HEK293 (cell line): Measurements from ENCODE around the gene LCN6.

Experiments used
- AEBP2 ChIP-seq: fragments of 450-650 bp; formaldehyde crosslinking; IDR thresholded peaks from 2 replicates; pipeline ENCODE4 v1.5.1; 2016; ENCODE audit warnings: missing biosample characterization, missing genetic modification characterization, borderline replicate concordance
- GFI1B ChIP-seq: fragments of 450-650 bp; formaldehyde crosslinking; IDR thresholded peaks from 2 replicates; pipeline ENCODE4 v1.5.1; 2016; ENCODE audit warnings: missing biosample characterization, missing genetic modification characterization
- KLF1 ChIP-seq: fragments of 450-650 bp; formaldehyde crosslinking; IDR thresholded peaks from 2 replicates; pipeline ENCODE4 v1.5.1; 2016; ENCODE audit warnings: missing biosample characterization, missing genetic modification characterization
- MYNN ChIP-seq: fragments of 450-650 bp; formaldehyde crosslinking; IDR thresholded peaks from 2 replicates; pipeline ENCODE4 v1.5.1; 2016; ENCODE audit warnings: missing biosample characterization, missing genetic modification characterization, borderline replicate concordance
- SCRT2 ChIP-seq: fragments of 450-650 bp; formaldehyde crosslinking; IDR thresholded peaks from 2 replicates; pipeline ENCODE4 v1.5.1; 2016; ENCODE audit warnings: missing biosample characterization, missing genetic modification characterization
- ZBTB17 ChIP-seq: fragments of 450-650 bp; formaldehyde crosslinking; IDR thresholded peaks from 2 replicates; pipeline ENCODE4 v1.5.1; 2016; ENCODE audit warnings: missing biosample characterization, missing genetic modification characterization
- ZNF121 ChIP-seq: fragments of 450-650 bp; formaldehyde crosslinking; IDR thresholded peaks from 2 replicates; pipeline ENCODE4 v1.5.1; 2016; ENCODE audit warnings: missing biosample characterization, missing genetic modification characterization
- ZNF133 ChIP-seq: fragments of 450-650 bp; formaldehyde crosslinking; IDR thresholded peaks from 2 replicates; pipeline ENCODE4 v1.5.1; 2016; ENCODE audit warnings: missing biosample characterization, missing genetic modification characterization
- ZNF146 ChIP-seq: fragments of 450-650 bp; formaldehyde crosslinking; IDR thresholded peaks from 2 replicates; pipeline ENCODE4 v1.5.1; 2016; ENCODE audit warnings: missing biosample characterization, missing genetic modification characterization
- ZNF155 ChIP-seq: fragments of 450-650 bp; formaldehyde crosslinking; IDR thresholded peaks from 2 replicates; pipeline ENCODE4 v1.5.1; 2016; ENCODE audit warnings: missing biosample characterization, missing genetic modification characterization
- ZNF169 ChIP-seq: fragments of 450-650 bp; formaldehyde crosslinking; IDR thresholded peaks from 2 replicates; pipeline ENCODE4 v1.5.1; 2016; ENCODE audit warnings: missing biosample characterization, missing genetic modification characterization
- ZNF184 ChIP-seq: fragments of 450-650 bp; IDR thresholded peaks from 2 replicates; pipeline ENCODE4 v1.5.1; 2018; ENCODE audit warnings: missing biosample characterization, mild to moderate bottlenecking, missing genetic modification characterization
- ZNF274 ChIP-seq, 2 experiments: fragments of 200-500 bp in 1 of 2; fragments of 450-650 bp in 1 of 2; sonication (Bioruptor generic) in 1 of 2; formaldehyde crosslinking in 1 of 2; IDR thresholded peaks; 2 replicates each; pipeline versions ENCODE4 v1.5.1 to v1.6.1; 2014 to 2016; ENCODE audit warnings: borderline replicate concordance in 1 of 2, inconsistent platforms in 1 of 2, low read length in 1 of 2, missing biosample characterization in 1 of 2, missing genetic modification characterization in 1 of 2
- ZNF391 ChIP-seq: fragments of 450-650 bp; formaldehyde crosslinking; IDR thresholded peaks from 2 replicates; pipeline ENCODE4 v1.5.1; 2016; ENCODE audit warnings: low read depth, missing biosample characterization, missing genetic modification characterization, borderline replicate concordance
- ZNF394 ChIP-seq: fragments of 450-650 bp; formaldehyde crosslinking; IDR thresholded peaks from 2 replicates; pipeline ENCODE4 v1.5.1; 2016; ENCODE audit warnings: missing biosample characterization, missing genetic modification characterization, mild to moderate bottlenecking, moderate library complexity, borderline replicate concordance
- ZNF416 ChIP-seq: fragments of 450-650 bp; formaldehyde crosslinking; IDR thresholded peaks from 2 replicates; pipeline ENCODE4 v1.5.1; 2016; ENCODE audit warnings: missing biosample characterization, missing genetic modification characterization
- ZNF433 ChIP-seq: fragments of 450-650 bp; formaldehyde crosslinking; IDR thresholded peaks from 2 replicates; pipeline ENCODE4 v1.5.1; 2016; ENCODE audit warnings: missing biosample characterization, missing genetic modification characterization, low read depth
- ZNF449 ChIP-seq: fragments of 450-650 bp; formaldehyde crosslinking; IDR thresholded peaks from 2 replicates; pipeline ENCODE4 v1.5.1; 2017; ENCODE audit warnings: missing biosample characterization, mild to moderate bottlenecking, missing genetic modification characterization, moderate library complexity
- ZNF600 ChIP-seq: fragments of 450-650 bp; formaldehyde crosslinking; IDR thresholded peaks from 2 replicates; pipeline ENCODE4 v1.5.1; 2016; ENCODE audit warnings: missing biosample characterization, missing genetic modification characterization
- ZNF623 ChIP-seq: fragments of 450-650 bp; formaldehyde crosslinking; IDR thresholded peaks from 2 replicates; pipeline ENCODE4 v1.5.1; 2016; ENCODE audit warnings: missing biosample characterization, missing genetic modification characterization
- ZNF777 ChIP-seq: fragments of 450-650 bp; formaldehyde crosslinking; IDR thresholded peaks from 2 replicates; pipeline ENCODE4 v1.5.1; 2017; ENCODE audit warnings: missing biosample characterization, missing genetic modification characterization, borderline replicate concordance
- ZNF791 ChIP-seq: fragments of 450-650 bp; formaldehyde crosslinking; IDR thresholded peaks from 2 replicates; pipeline ENCODE4 v1.5.1; 2016; ENCODE audit warnings: missing biosample characterization, missing genetic modification characterization
- ZSCAN18 ChIP-seq: fragments of 450-650 bp; formaldehyde crosslinking; IDR thresholded peaks from 2 replicates; pipeline ENCODE4 v1.5.1; 2016; ENCODE audit warnings: missing biosample characterization, missing genetic modification characterization
- ZSCAN23 ChIP-seq: fragments of 450-650 bp; formaldehyde crosslinking; IDR thresholded peaks from 2 replicates; pipeline ENCODE4 v1.5.1; 2016; ENCODE audit warnings: missing biosample characterization, missing genetic modification characterization
- TF ChIP-seq, protein P1 (sequence below): IDR thresholded peaks from 2 replicates; pipeline ENCODE4 v1.6.1; 2011; ENCODE audit warnings: mild to moderate bottlenecking, low read depth, low read length, borderline replicate concordance
- TF ChIP-seq, protein P2 (sequence below): fragments of 450-650 bp; formaldehyde crosslinking; IDR thresholded peaks from 2 replicates; pipeline ENCODE4 v1.5.1; 2016; ENCODE audit warnings: missing biosample characterization, missing genetic modification characterization, borderline replicate concordance
- TF ChIP-seq, protein P3 (sequence below): fragments of 450-650 bp; formaldehyde crosslinking; IDR thresholded peaks from 2 replicates; pipeline ENCODE4 v1.5.1; 2016; ENCODE audit warnings: missing biosample characterization, missing genetic modification characterization, low read depth
- TF ChIP-seq, protein P4 (sequence below): fragments of 450-650 bp; formaldehyde crosslinking; IDR thresholded peaks from 2 replicates; pipeline ENCODE4 v1.5.1; 2016; ENCODE audit warnings: missing biosample characterization, missing genetic modification characterization

LCN6 gene

GRCh38 chr9:136713550-136713949 lies 34.8 kb downstream of the LCN6 start (continued):
- TF ChIP-seq, protein P1, sequence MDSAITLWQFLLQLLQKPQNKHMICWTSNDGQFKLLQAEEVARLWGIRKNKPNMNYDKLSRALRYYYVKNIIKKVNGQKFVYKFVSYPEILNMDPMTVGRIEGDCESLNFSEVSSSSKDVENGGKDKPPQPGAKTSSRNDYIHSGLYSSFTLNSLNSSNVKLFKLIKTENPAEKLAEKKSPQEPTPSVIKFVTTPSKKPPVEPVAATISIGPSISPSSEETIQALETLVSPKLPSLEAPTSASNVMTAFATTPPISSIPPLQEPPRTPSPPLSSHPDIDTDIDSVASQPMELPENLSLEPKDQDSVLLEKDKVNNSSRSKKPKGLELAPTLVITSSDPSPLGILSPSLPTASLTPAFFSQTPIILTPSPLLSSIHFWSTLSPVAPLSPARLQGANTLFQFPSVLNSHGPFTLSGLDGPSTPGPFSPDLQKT: no peak
- TF ChIP-seq ZSCAN18 (tag by site-specific recombination): no peak
- TF ChIP-seq ZNF155 (tag by site-specific recombination): no peak
- no peak for TF ChIP-seq ZNF791
- peak; percentile 87 for TF ChIP-seq KLF1 (tag by site-specific recombination)
- peak; percentile 63; the same call in 1 of the 2 replicates for TF ChIP-seq ZNF449
- no peak for TF ChIP-seq ZNF623 (tag by site-specific recombination)
- TF ChIP-seq ZNF777 (tag by site-specific recombination): no peak
- TF ChIP-seq ZNF133: no peak
- TF ChIP-seq, protein P2, sequence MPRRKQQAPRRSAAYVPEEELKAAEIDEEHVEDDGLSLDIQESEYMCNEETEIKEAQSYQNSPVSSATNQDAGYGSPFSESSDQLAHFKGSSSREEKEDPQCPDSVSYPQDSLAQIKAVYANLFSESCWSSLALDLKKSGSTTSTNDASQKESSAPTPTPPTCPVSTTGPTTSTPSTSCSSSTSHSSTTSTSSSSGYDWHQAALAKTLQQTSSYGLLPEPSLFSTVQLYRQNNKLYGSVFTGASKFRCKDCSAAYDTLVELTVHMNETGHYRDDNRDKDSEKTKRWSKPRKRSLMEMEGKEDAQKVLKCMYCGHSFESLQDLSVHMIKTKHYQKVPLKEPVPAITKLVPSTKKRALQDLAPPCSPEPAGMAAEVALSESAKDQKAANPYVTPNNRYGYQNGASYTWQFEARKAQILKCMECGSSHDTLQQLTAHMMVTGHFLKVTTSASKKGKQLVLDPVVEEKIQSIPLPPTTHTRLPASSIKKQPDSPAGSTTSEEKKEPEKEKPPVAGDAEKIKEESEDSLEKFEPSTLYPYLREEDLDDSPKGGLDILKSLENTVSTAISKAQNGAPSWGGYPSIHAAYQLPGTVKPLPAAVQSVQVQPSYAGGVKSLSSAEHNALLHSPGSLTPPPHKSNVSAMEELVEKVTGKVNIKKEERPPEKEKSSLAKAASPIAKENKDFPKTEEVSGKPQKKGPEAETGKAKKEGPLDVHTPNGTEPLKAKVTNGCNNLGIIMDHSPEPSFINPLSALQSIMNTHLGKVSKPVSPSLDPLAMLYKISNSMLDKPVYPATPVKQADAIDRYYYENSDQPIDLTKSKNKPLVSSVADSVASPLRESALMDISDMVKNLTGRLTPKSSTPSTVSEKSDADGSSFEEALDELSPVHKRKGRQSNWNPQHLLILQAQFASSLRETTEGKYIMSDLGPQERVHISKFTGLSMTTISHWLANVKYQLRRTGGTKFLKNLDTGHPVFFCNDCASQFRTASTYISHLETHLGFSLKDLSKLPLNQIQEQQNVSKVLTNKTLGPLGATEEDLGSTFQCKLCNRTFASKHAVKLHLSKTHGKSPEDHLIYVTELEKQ (tag by site-specific recombination): no peak
- TF ChIP-seq ZNF416 (tag by site-specific recombination): no peak
- TF ChIP-seq ZNF146 (tag by site-specific recombination): no peak
- no peak for TF ChIP-seq ZNF274 (IDR thresholded peaks at IDR 0.05; ENCODE audit: low read length)
- TF ChIP-seq ZNF274 (tag by site-specific recombination; IDR thresholded peaks at IDR 0.05; ENCODE audit: borderline replicate concordance): no peak
- no peak for TF ChIP-seq AEBP2 (tag by site-specific recombination)
- TF ChIP-seq ZNF391 (tag by site-specific recombination): no peak
- no peak for TF ChIP-seq ZNF433 (tag by site-specific recombination)
- TF ChIP-seq ZNF600 (tag by site-specific recombination): no peak
- TF ChIP-seq ZNF394: no peak
- no peak; the same call in 1 of the 2 replicates for TF ChIP-seq ZBTB17 (tag by site-specific recombination)
- TF ChIP-seq, protein P3, sequence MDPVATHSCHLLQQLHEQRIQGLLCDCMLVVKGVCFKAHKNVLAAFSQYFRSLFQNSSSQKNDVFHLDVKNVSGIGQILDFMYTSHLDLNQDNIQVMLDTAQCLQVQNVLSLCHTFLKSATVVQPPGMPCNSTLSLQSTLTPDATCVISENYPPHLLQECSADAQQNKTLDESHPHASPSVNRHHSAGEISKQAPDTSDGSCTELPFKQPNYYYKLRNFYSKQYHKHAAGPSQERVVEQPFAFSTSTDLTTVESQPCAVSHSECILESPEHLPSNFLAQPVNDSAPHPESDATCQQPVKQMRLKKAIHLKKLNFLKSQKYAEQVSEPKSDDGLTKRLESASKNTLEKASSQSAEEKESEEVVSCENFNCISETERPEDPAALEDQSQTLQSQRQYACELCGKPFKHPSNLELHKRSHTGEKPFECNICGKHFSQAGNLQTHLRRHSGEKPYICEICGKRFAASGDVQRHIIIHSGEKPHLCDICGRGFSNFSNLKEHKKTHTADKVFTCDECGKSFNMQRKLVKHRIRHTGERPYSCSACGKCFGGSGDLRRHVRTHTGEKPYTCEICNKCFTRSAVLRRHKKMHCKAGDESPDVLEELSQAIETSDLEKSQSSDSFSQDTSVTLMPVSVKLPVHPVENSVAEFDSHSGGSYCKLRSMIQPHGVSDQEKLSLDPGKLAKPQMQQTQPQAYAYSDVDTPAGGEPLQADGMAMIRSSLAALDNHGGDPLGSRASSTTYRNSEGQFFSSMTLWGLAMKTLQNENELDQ: no peak
- TF ChIP-seq, protein P4, sequence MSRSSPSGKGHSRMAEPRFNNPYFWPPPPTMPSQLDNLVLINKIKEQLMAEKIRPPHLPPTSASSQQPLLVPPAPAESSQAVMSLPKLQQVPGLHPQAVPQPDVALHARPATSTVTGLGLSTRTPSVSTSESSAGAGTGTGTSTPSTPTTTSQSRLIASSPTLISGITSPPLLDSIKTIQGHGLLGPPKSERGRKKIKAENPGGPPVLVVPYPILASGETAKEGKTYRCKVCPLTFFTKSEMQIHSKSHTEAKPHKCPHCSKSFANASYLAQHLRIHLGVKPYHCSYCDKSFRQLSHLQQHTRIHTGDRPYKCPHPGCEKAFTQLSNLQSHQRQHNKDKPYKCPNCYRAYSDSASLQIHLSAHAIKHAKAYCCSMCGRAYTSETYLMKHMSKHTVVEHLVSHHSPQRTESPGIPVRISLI: no peak
- TF ChIP-seq ZSCAN23 (tag by site-specific recombination): no peak
- no peak for TF ChIP-seq ZNF169 (tag by site-specific recombination)
- TF ChIP-seq ZNF184 (tag by site-specific recombination): no peak
- TF ChIP-seq MYNN: no peak
- no peak for TF ChIP-seq ZNF121
- TF ChIP-seq SCRT2 (tag by site-specific recombination): no peak
- TF ChIP-seq GFI1B (tag by site-specific recombination): no peak
